ENCODE results near the gene NDUFS3. TPM values are rescaled to one million over a fixed set of nuclear protein-coding genes. Genes with fewer than 3 reads are reported as not detected.
A peak's percentile ranks its signal among the peaks of the same experiment; 100 is the strongest.

NDUFS3 gene
- total RNA-seq, 1 donor from 2014 or later: 64.7 TPM

DNA sequence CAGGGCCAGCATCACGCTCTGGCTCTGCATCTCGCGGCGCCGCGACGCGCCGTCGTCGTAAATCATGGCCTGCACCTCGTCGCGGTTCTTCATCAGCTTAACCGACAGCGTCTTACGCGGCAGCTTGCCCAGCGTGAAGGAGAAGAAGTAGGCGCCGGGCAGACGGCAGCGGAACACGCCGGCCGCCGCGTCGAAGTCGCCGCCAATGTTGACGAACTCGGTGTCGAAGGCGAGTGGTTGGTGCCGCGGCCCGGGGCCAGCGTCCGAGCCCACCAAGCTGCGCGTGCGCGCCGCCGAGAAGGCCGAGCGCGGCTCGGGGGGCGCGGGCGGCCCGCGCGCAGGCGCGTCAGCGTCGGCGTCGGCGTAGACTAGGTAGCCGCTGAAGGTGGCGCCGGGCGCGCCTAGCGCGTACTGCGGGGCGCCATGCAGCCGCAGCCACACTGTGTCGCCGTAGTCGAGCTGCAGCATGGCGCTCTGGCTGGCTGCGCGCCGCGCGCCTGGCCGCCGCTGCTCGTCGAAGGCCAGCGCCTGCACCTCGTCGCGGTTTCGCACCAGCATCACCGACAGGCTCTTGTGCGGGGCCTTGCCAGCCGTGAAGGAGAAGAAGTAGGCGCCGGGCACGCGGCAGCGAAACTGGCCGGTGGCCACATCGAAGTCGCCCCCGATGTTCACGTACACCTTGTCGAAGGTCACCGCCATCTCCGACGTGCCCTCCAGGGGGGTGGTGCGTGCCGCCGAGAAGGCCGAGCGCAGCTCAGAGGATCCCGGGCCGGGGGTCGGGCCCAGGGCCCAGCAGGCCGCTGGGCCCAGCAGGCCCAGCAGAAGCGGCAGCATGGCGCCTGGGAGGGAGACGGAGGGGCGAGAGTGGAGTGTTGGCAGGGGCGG is 11.3 kb downstream of the NDUFS3 start:
- DNase-seq (ENCODE audit: low read depth): no peak

DNA sequence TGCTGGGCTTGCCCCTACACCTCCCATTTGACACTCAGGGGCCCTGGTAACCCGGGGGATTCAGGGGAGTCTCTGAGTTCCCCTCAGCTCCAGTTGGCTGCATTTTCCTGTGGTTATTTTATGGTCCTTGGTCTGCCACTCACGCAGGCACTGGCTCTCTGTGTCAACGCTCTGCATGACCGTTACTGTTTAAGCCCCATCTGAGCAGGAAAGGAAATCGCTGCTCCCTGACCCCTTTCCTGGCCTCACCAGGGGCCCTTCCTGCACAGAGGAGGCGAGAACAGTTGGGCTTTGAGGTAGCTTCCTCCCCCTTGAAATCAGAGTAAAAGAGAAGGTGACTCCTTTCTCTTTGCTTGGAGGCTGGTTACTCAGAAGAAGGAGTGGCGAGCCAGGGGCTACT is 12.9 kb downstream of the NDUFS3 start:
- DNase-seq (ENCODE audit: low read depth): no peak

DNA sequence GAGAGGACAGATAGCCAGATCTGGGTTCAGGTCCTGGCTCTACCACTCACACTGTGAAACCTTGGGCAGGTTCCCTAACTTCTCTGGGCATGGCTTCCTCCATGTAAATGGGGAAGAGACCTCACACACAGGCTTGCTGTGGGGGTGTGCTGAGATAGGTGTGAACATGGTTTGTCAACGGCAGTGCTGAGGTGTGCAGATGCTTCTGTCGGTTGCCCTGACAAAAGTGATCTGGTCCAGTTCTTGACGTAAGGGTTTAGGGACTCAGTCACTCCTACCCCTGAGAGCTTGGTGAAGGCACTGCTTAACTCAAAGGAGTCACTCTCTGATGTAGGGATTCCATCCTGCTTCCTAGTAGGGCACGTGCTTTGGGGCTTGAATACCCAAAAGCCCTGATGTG is 13.4 kb downstream of the NDUFS3 start:
- no peak for DNase-seq (ENCODE audit: low read depth)

DNA sequence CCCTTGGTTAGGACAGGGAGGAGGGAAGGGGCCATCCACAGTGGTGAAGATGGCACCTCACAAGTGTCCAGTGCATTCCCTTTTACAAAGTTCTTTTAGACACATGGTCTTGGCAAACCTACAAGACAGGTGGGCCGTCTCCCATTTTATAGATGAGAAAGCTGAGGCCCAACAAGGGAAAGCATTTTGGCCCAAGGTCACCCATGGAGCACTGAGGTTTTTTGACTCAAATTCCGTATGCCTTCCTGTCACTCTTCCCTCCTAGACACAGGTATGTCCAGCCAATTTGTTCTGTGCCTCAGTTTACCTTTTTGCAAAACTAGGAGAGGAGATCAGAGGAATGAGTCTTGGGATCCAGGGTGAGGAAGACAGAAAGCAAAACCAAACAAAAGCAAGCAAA is 14.1 kb downstream of the NDUFS3 start:
- DNase-seq (ENCODE audit: low read depth): no peak

DNA sequence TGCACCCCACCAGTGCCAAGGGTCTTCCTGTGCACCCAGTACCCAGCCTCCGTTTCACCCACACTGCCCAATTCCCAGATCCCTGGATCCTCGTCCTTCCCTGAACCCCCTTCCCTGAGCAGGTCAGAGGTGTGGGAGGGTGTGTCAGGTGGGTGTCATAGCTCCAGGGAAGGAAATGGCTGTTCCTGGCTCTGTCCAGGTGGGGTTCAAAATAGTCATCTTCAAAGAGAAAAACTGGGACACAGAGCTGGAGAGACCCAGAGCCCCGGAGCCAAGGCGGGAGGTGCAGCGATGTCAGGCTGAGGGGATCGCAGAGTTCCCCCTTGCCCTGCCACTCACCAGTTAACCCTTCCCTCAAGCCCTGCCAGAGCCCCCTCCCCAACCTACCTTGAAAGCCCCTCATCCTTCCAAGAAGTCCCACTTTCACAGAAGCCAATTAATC is 14.6 kb downstream of the NDUFS3 start:
- DNase-seq (ENCODE audit: low read depth): no peak

DNA sequence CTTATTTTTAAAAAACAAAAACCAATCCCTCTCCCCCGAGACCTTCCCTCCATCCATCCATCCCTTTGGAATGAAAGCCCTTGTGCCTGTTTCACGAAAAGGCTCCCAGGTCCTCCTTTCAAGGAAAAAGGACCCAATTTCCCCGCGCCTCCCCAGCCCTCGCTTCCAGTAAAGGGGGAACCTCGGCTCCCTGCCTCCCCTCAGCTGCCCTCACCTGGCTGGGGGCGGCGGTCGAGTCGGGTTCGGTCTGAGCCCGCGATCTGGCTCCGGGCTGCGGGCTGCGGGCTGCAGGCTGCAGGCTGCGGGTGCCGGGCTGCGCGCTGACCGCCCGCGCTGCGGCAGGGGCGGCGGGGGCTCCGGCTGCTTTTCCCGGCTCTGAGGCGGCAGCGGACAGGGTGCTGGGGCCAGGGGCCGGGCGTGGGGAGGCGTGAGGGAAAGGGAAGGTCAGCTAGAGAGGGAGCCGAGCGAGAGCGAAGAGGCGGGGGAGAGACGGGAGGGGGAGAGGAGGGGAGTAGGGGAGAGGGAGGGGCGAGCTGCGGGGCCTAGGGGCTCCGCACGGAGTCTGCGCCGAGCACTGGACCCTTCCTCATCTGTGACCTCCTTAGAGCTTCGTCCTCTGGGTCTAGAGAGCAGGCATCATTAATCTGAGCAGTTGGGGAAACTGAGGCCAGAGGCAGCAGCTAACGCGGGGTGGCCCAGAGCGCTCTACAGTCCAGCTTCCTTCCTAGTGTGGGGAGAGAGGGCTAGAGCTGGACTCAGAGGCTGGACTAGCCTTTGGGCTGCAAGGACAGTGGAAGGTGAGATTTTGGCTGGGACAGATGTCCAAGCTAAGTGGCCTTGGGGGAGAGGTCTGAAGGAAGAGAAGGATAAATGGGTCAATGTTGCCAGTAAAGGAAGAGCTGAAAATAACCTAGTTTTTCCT is 15.3 kb downstream of the NDUFS3 start, which contains the start of gene C1QTNF4:
C1QTNF4 (minus strand) TSS at position 478 of the 922 bp plus-strand sequence. CDS start 3,601 bp downstream, outside the sequence.
- no peak for DNase-seq (ENCODE audit: low read depth)

DNA sequence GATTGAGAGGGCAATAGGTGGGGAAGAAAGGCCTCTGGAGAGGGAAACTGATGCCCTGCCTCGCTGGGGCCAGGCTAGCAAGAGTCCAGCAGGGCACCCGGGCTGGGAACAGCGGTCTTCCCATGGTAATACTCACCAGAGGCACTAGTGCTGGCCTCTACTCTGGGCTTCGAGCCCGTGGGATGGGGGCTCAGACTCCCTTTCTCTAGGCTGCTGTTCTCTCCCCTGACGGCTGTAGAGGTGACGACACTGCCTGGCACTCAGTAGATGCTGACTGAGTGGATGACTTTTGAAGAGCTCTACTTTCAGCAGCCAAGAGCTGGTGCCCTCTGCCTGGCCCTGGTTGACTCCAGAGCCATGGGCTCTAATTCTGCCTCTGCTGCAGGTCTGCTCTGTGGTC is 16.2 kb downstream of the NDUFS3 start:
- no peak for DNase-seq (ENCODE audit: low read depth)

DNA sequence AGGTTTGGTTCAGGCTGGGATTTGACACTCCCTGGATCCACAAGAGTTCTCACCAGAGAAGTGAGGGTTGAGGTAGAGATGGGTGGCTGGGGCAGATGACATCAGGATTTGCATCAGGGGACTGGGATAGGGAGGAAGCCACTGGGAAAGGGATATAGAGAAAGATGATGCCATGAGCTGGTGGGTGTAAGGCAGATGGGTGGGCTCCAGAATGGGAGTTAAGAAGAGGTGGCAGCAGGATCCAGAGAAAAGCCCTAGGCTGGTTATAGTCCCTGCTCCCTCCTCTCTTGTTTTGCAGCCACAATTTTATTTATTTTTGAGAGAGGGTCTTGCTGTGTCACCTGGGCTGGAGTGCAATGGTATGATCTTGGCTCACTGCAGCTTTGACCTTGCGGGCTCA is 17.1 kb downstream of the NDUFS3 start:
- DNase-seq (ENCODE audit: low read depth): no peak

DNA sequence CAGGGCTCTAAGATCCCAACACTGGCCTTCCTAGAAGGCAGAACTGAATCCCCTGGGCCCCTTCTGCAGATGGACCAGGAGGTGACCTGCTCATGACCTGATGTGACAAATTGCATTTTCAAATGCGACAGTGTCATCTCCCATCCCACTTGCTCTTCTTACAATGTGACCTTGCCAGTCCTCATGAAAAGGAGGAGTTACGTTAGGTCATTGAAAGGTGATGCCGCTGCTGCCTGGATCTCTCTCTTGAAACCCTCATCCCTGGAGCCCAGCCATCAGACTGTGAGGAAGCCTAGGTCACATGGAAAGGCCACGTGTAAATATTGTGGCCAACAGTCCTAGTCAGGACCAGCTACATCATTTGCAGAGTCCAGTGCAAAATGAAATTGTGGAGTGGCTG is 21.0 kb downstream of the NDUFS3 start:
- no peak for DNase-seq (ENCODE audit: low read depth)

DNA sequence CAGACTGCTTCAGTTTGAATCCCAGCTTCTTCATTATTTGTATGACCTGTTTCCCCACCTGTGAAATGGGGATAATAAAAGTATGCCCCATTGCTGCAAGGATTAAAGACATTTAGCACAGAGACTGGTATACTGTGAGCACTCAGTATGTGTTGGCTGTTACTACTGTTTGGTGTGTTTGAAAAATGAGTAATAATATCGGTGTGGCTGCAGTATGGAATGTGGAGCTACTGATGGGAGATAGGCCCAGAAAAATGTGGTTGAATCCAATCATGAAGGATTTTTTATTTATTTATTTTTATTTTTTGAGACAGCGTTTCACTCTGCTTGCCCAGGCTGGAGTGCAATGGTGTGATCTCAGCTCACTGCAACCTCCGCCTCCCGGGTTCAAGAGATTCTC is 24.4 kb downstream of the NDUFS3 start:
- no peak for DNase-seq (ENCODE audit: low read depth)

DNA sequence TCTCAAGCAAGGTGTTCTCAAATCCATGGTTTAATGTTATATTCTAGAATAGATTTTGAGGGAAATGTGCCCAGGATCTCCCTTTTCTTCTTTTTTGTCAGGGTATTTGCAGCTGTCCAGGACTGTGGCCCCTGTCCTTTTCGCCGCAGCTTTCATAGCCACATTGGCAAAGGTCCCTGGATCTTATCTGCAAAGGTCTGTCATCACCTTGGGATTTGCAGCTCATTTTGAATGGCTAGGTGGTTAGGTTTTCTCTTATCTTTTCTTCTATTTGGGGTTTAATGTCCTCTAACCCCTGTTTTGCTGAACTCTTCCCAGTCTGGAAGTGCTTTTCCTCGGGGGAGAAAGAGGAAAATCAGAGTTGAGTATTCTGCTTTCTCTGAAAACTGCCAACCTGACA is 27.0 kb downstream of the NDUFS3 start:
- no peak for DNase-seq (ENCODE audit: low read depth)

DNA sequence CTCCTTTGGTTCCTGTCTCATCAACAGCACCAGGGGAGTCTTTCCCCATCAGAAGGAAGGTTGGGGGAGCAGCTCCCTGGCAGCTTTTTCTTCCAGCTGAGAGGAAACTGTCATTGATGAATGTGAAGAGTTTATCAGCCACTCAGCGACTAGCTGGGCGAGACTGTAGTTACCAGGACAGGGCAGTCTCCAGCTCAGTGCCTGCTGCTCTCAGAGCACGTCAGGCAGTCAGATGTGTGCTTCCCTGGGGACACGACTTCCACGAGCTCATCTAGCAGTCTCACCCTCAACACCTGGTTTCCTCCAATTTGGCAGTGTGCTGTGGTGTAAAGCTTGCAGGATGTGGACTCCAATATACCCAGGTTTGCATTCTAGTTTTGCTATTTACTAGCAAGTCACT is 27.9 kb downstream of the NDUFS3 start:
- no peak for DNase-seq (ENCODE audit: low read depth)

DNA sequence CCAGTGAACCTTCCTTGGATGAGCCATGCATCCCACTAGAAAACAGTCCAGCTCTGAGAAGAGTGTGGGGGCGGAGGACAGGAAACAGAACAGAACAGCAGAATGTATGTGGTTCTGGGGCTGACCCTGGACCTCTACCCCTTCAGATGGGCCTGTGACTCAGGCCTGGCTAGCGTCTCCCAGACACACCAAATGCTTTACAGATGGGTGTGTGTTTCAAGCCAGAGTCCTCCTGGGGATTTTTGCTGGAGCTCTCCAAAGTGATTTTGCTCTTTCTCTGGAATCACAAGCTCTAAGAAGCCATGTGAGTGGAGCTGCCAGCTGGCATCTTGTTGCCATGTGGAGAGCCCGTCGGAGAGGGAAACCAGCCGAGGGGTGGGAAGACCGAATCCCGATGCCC is 28.5 kb downstream of the NDUFS3 start:
- DNase-seq (ENCODE audit: low read depth): peak; percentile 63

DNA sequence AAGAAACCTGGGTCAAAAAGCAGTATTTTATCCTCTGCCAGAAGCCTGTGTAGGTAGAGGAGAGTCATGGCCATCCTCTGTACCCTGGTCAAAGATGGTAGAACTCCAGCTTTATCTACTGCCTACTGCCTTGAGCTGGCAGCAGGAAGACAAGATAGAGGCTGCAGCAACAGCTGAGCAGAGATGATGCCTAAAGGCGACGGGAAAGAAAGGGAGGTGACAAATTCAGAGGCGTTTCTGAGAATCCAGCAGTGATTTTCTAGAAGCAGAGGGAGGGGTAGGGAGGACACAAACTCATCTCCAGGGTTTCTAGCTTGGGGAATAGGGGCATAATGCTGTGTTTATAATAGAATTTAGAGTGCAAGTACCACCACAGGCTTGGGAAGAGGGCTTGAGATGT is 30.8 kb downstream of the NDUFS3 start:
- DNase-seq (ENCODE audit: low read depth): no peak

DNA sequence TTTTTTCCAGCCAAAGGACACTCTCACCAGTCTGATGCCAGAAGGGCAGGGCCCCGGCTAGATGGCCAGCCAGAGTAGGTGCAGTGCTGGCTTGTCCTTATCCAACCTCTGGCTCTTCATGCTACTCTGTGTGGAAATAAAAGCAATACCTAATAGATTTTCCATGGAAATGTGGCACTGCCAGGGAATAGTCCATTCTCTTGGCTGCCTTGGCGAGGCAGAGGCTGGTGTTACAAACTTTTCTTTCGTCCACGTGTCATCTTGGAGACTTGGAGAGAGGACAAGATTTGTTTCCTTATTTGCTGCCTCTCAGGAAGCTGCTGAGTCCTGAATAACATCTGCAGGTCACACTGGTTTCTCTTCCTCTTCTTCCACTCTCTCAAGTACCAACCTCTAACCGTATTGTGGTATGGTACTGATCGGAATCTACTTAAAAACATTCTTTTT is 32.5 kb downstream of the NDUFS3 start:
- no peak for DNase-seq (ENCODE audit: low read depth)

DNA sequence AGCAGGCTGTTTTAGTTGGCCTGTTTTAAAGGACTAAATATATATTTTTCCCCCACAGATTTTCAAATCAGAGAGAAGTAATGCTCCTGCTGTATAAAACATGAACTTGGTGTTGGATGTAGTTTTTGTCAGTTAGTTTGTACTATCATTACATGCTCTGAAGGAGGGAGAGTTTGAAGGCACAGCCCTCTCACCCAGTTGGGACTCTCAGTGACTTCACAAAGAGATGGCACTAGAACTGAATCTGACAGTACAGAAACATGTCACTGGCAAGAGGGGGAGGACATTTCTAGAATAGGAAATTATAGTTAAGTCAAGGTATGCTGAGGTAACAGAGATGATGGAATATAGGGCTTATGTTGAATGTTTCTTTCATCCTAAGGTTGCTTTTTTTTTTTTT is 36.4 kb downstream of the NDUFS3 start:
- DNase-seq (ENCODE audit: low read depth): no peak

DNA sequence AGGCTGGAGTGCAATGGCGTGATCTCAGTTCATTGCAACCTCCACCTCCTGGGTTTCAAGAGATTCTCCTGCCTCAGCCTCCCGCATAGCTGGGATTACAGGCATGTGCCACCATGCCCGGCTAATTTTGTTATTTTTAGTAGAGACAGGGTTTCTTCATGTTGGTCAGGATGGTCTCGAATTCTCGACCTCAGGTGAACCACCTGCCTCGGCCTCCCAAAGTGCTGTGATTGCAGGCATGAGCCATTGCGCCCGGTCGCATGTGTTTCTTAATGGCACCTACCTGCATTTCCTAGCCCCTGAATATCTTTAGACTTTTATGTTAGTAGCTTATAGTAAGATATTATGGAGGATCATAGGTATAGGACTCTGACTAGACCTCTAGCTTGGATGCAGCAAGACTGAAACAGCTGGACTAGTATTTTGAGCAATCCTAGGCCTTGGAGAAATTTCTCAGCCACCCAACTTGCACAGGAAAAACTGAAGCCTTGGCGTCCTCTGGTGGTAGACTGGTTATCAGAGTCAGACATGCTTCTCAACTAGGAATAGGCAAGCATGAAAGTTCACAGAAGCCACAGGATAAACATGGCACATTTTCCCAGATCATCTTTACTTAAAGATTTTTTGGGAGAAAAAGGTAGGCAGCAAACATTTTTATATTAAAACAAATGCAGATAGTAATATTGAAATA is 38.0 kb downstream of the NDUFS3 start:
- peak; percentile 63 for DNase-seq (ENCODE audit: low read depth)

DNA sequence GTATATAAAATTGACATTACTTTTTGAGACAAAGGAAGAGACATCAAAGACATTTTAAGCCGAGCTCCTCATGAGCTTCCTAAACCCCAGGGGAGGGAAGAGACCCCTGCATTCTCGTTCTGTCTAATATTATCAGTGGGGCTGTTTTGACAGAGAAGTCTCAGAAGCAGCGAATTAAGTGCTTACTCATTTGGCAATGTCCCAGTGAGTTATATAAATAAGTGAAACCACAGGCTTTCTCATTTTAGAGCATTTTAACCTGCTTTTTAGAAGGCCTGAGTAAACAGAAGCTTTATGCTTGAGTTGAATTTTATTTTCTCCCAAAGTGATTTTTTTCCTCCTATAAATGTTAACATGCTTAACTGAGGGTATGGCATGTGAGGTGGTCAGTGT is 38.5 kb downstream of the NDUFS3 start:
- DNase-seq (ENCODE audit: low read depth): peak; percentile 44

DNA sequence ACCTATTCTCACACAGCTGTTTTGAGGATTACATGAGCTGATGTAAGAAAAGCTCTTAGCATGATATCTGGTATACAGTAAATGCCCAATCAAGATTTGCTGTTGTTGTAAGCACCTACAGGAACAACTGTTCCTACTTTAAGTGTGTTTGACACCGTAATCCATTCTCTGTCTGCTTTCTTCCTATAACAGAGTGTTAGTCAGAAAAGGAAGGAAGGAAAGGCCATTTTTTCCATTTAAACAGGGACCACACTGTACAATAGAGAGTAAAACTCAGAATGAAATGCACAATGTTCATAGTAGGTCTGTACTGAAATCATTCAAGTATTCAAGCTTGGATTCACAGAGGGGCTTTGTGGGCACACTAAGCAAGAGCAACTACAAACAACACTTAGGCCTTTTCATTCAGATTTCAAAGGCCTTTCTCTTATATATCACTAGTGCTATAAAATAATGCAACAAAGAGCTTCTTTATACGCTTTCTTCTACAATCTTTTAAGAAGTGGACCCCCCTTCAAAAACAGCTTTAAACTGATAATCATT is 42.0 kb downstream of the NDUFS3 start:
- DNase-seq (ENCODE audit: low read depth): no peak

DNA sequence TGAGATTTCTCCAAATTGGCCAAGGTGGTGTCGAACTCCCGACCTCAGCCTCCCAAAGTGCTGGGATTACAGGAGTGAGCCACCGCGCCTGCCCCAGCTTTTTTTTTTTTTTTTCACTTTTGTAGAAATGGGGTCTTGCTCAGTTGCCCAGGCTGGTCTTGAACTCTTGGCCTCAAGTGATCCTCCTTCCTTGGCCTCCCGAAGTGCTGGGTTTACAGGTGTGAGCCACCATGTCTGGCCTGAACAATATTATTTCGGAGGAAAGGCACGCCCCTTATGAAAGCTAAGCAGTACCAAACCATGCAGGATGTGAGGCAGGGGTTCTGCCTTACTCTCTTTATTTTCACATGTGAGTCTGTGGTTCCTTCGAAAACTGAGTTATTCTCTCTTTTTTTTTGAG is 47.4 kb downstream of the NDUFS3 start:
- no peak for DNase-seq (ENCODE audit: low read depth)

DNA sequence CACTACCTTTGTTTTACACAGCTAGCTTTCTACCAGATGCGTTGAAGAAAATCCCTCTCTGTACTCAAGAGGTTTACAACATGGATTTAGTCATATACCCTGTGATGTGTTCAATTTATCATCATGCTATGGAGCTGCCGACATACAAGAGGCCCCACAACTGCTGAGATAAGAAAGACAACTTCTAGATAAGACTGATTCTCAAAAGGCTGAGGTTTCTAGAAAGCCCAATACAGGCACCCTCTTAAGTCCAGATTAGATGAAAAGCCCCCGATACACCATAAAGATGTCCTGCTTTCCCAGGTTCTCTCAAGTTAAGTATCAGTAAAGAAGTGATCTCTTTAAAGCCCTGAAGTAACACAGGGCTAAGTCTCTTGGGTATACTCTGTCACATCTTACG is 49.2 kb downstream of the NDUFS3 start:
- no peak for DNase-seq (ENCODE audit: low read depth)

DNA sequence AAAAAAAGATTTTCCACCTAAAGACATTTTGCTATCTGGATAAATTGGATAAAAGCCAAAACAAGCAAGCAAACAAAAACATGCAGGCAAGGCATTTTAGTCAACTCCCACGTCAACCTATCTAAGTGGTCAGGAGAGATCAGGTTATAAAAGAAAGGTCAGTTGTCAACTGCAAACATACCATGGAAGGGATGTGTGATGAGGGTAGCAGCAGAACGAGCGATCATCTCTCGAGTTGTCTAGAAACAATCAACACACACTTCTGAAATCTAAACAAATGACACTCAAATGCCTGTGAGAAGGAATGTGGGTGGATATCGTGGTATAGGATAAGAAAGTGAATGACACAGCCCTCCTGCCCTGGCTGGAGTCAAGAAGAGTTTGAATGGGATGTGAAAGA is 52.6 kb downstream of the NDUFS3 start:
- DNase-seq (ENCODE audit: low read depth): no peak

All from renal cortical epithelial cell (primary cell).